ENCODE results near the gene DPP10.

DNA sequence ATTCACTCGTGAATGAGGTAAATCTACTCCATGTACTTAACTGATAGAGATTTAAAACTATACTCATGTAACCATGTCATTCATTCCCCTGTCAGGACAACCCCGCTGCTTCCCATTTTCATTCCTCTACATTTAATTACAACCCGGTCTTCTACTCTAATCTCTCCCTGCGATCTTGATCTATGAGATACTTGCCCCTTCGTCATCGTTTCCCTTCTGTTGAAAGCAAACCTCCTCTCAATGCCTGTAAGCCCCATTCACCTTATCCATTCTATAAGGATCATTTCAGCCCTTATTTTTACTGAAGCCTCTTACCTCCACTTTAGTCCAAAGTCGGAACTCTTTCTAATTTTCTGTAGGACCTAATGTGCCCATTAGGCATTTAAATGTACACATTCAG lies 492.6 kb downstream of the DPP10 start:
- no peak for TF ChIP-seq POLR2A (IDR thresholded peaks at IDR 0.05)
- TF ChIP-seq, protein P1, sequence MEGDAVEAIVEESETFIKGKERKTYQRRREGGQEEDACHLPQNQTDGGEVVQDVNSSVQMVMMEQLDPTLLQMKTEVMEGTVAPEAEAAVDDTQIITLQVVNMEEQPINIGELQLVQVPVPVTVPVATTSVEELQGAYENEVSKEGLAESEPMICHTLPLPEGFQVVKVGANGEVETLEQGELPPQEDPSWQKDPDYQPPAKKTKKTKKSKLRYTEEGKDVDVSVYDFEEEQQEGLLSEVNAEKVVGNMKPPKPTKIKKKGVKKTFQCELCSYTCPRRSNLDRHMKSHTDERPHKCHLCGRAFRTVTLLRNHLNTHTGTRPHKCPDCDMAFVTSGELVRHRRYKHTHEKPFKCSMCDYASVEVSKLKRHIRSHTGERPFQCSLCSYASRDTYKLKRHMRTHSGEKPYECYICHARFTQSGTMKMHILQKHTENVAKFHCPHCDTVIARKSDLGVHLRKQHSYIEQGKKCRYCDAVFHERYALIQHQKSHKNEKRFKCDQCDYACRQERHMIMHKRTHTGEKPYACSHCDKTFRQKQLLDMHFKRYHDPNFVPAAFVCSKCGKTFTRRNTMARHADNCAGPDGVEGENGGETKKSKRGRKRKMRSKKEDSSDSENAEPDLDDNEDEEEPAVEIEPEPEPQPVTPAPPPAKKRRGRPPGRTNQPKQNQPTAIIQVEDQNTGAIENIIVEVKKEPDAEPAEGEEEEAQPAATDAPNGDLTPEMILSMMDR (IDR thresholded peaks at IDR 0.05) = no peak
